Hepatocyte (in vitro differentiated cells): ENCODE results near the gene LINC00305. TPM values are rescaled to one million over a fixed set of nuclear protein-coding genes. Genes with fewer than 3 reads are reported as not detected.

Source experiments
- DNase-seq: peaks from one replicate; pipeline ENCODE4 v3.0.0-alpha.2; 2016; ENCODE audit warnings: low spot score
- H2AFZ ChIP-seq: fragments of 200-600 bp; sonication (generic); 2 replicates; pipeline ENCODE4 v1.6.0; 2016; ENCODE audit warnings: antibody characterized with exemption, mild to moderate bottlenecking
- H3K27ac ChIP-seq: fragments of 200-600 bp; sonication (generic); 2 replicates; pipeline ENCODE4 v1.5.1; 2016; ENCODE audit warnings: mild to moderate bottlenecking
- H3K27me3 ChIP-seq: fragments of 200-600 bp; sonication (generic); 2 replicates; pipeline ENCODE4 v1.6.1; 2016
- H3K36me3 ChIP-seq: fragments of 200-600 bp; sonication (generic); replicated peaks from 2 replicates; pipeline ENCODE4 v1.5.1; 2016; ENCODE audit warnings: low read depth; ENCODE audit not compliant: insufficient read depth
- H3K4me1 ChIP-seq: fragments of 200-600 bp; sonication (generic); 2 replicates; pipeline ENCODE4 v1.5.1; 2016; ENCODE audit warnings: mild to moderate bottlenecking, moderate library complexity; ENCODE audit not compliant: insufficient read depth
- H3K4me2 ChIP-seq: fragments of 200-600 bp; sonication (generic); 2 replicates; pipeline ENCODE4 v1.6.0; 2016
- H3K4me3 ChIP-seq: fragments of 200-600 bp; sonication (generic); 2 replicates; pipeline ENCODE4 v1.5.1; 2016; ENCODE audit warnings: mild to moderate bottlenecking
- H3K79me2 ChIP-seq: fragments of 200-600 bp; sonication (generic); 2 replicates; pipeline ENCODE4 v1.6.0; 2017; ENCODE audit warnings: mild to moderate bottlenecking
- H3K9me2 ChIP-seq: fragments of 200-600 bp; sonication (generic); replicated peaks from 2 replicates; pipeline ENCODE4 v1.6.0; 2017; ENCODE audit warnings: mild to moderate bottlenecking; ENCODE audit not compliant: insufficient read depth
- H3K9me3 ChIP-seq: fragments of 200-600 bp; sonication (generic); 2 replicates; pipeline ENCODE4 v1.5.1; 2016; ENCODE audit warnings: low read depth, mild to moderate bottlenecking
- H4K20me1 ChIP-seq: fragments of 200-600 bp; sonication (generic); 2 replicates; pipeline ENCODE4 v1.6.0; 2016; ENCODE audit warnings: mild to moderate bottlenecking; ENCODE audit not compliant: insufficient read depth, poor library complexity, severe bottlenecking
- CTCF ChIP-seq: fragments of 200-600 bp; sonication (generic); IDR thresholded peaks from 2 replicates; pipeline ENCODE4 v1.5.1; 2016; ENCODE audit warnings: antibody characterized with exemption, mild to moderate bottlenecking; ENCODE audit not compliant: poor library complexity
- EZH2 ChIP-seq: fragments of 200-600 bp; sonication (generic); IDR thresholded peaks from 2 replicates; pipeline ENCODE4 v1.6.1; 2016; ENCODE audit warnings: antibody characterized with exemption, mild to moderate bottlenecking, borderline replicate concordance
- EZH2phosphoT487 ChIP-seq: fragments of 200-600 bp; sonication (generic); IDR thresholded peaks from one replicate; pipeline ENCODE4 v1.6.1; 2018; ENCODE audit warnings: antibody characterized with exemption, mild to moderate bottlenecking, low read depth, moderate library complexity; ENCODE audit not compliant: unreplicated experiment, severe bottlenecking
- WGBS: methylation state at CpG from one replicate; pipeline ENCODE4 v1.1.6; 2016; ENCODE audit warnings: low lambda C conversion rate; ENCODE audit errors: missing lambda C conversion rate; 5-methylcytosine and 5-hydroxymethylcytosine counted together
- polyA plus RNA-seq: library from polyadenylated mRNA; unstranded; fragments of >200 nt; fragmentation: Nextera tagmentation; extraction: Ambion mirVana; gene quantifications from 2 replicates; pipeline ENCODE4 v1.2.1, GENCODE V29; 2016
- total RNA-seq: library from RNA; depleted of rRNA; stranded (reverse); fragments of >200 nt; gene quantifications from 2 replicates; pipeline ENCODE4 v1.2.3, GENCODE V29; 2014

The LINC00305 gene
- total and polyA plus RNA-seq, 2 experiments from 2014 or later = 0.30 to 1.9 TPM

GRCh38 chr18:64090876-64091275 is 58.0 kb downstream of the LINC00305 start:
- no peaks in the 10 kb centered on the region for H3K9me3 ChIP-seq
- WGBS = 93% methylated on average over 2 of the region's 2 CpGs
- H3K27me3 ChIP-seq = no peaks in the 10 kb centered on the region
- no peak overlapping the region for H2AFZ ChIP-seq
- no peaks in the 10 kb centered on the region for H3K36me3 ChIP-seq
- H3K4me3 ChIP-seq = no peak overlapping the region
- no peak for TF ChIP-seq CTCF
- H4K20me1 ChIP-seq = no peaks in the 10 kb centered on the region
- no peak overlapping the region for H3K27ac ChIP-seq
- H3K4me2 ChIP-seq = no peak overlapping the region
- H3K4me1 ChIP-seq = no peaks in the 10 kb centered on the region
- H3K9me2 ChIP-seq = no peaks in the 10 kb centered on the region
- H3K79me2 ChIP-seq = no peaks in the 10 kb centered on the region
- no peak for DNase-seq

- WGBS = 92% methylated on average over 1 of the region's 1 CpG
- Histone ChIP-seq H2AFZ (no peak overlapping the region), H3K4me3 (no peak overlapping the region), H3K27me3 (no peaks in the 10 kb centered on the region), H3K36me3 (no peaks in the 10 kb centered on the region), H3K9me2 (no peaks in the 10 kb centered on the region), H3K9me3 (no peaks in the 10 kb centered on the region), H3K27ac (no peak overlapping the region), H3K4me2 (no peak overlapping the region), H4K20me1 (no peaks in the 10 kb centered on the region), H3K4me1 (no peaks in the 10 kb centered on the region), H3K79me2 (no peaks in the 10 kb centered on the region)
- no peak for DNase-seq
- TF ChIP-seq CTCF (no peak), EZH2phosphoT487 (no peak), EZH2 (no peak)
These were observed 65.0 kb downstream of the LINC00305 start for GRCh38 chr18:64083916-64084315.

- Histone ChIP-seq H4K20me1 (no peaks in the 10 kb centered on the region), H3K4me1 (no peaks in the 10 kb centered on the region), H3K4me3 (no peak overlapping the region), H3K27me3 (no peaks in the 10 kb centered on the region), H2AFZ (no peak overlapping the region), H3K27ac (no peak overlapping the region), H3K36me3 (no peaks in the 10 kb centered on the region), H3K9me3 (no peaks in the 10 kb centered on the region), H3K79me2 (no peaks in the 10 kb centered on the region), H3K4me2 (no peak overlapping the region), H3K9me2 (no peaks in the 10 kb centered on the region)
- no peak for DNase-seq
- TF ChIP-seq EZH2 (no peak), EZH2phosphoT487 (no peak), CTCF (no peak)
These were observed 66.4 kb downstream of the LINC00305 start for GRCh38 chr18:64082513-64082912.

GRCh38 chr18:64082054-64082453 is 66.8 kb downstream of the LINC00305 start:
- H3K9me2 ChIP-seq = no peaks in the 10 kb centered on the region
- H3K9me3 ChIP-seq = no peaks in the 10 kb centered on the region
- H3K79me2 ChIP-seq = no peaks in the 10 kb centered on the region
- no peaks in the 10 kb centered on the region for H3K27me3 ChIP-seq
- no peak overlapping the region for H3K27ac ChIP-seq
- no peak overlapping the region for H2AFZ ChIP-seq
- no peaks in the 10 kb centered on the region for H3K4me1 ChIP-seq
- no peak overlapping the region for H3K4me2 ChIP-seq
- 88% methylated on average over 1 of the region's 1 CpG for WGBS
- H4K20me1 ChIP-seq = no peaks in the 10 kb centered on the region
- no peaks in the 10 kb centered on the region for H3K36me3 ChIP-seq
- no peak for DNase-seq
- TF ChIP-seq EZH2phosphoT487 (no peak), EZH2 (no peak), CTCF (no peak)
- no peak overlapping the region for H3K4me3 ChIP-seq
